Endothelial cell of hepatic sinusoid (primary cell): Measurements from ENCODE around the gene MTIF3.

Source experiments
- in situ Hi-C: cut with HindIII; loops from 2 replicates; pipeline ENCODE4 v1.10.0; 2017; ENCODE audit warnings: low sequenced_read_pairs

Gene MTIF3

DNA sequence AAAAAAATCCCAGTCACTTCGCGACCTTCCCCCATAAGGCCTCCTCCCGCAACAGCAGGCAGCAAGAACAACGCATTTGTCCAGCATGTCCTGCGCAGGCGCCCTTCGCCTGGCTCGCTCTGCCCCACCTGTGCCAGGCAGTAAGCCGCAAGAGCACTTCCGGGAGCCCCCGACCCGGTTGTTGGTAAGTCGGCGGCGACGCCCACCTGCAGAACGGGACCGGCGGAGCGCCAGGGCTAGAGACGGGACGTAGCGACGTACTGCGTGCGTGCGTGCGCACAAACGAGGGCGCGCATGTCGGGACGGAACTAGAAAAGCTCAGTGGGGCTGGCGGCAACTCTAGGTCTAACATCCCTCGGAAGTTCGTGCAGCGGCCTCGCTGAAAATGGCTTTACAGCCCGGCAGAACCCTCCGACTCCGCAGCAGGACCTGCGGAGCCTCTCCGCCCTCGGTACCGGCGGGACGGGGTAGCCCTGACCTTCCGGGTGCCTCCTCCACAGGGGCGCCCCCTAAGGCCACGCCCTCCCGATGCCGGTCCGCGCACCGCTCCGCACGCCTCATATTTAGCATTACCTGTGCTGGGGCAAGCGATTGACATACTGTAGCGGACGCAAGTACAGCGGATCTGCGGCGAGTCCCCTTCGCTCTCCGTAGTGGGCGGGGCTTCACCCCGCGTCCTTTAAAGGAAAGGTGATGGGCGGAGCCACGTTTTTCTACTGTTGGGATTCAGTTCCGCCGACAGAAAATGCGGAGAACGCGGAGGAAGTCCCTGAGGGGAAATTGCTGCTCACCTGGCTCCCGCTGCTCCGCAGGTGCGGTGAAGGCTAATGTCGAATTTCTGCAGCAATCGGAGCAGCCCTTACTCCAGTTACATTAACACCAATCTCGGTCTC is at the start of gene MTIF3:
Gene MTIF3, minus strand, starts transcription at position 629 of the 893 bp plus-strand sequence. CDS start 10,116 bp downstream, outside the sequence.
- in situ Hi-C loops: no loop called here

- in situ Hi-C loops: no loop called here
These were observed 47.3 kb upstream of the MTIF3 start for GRCh38 chr13:27497563-27498230.

DNA sequence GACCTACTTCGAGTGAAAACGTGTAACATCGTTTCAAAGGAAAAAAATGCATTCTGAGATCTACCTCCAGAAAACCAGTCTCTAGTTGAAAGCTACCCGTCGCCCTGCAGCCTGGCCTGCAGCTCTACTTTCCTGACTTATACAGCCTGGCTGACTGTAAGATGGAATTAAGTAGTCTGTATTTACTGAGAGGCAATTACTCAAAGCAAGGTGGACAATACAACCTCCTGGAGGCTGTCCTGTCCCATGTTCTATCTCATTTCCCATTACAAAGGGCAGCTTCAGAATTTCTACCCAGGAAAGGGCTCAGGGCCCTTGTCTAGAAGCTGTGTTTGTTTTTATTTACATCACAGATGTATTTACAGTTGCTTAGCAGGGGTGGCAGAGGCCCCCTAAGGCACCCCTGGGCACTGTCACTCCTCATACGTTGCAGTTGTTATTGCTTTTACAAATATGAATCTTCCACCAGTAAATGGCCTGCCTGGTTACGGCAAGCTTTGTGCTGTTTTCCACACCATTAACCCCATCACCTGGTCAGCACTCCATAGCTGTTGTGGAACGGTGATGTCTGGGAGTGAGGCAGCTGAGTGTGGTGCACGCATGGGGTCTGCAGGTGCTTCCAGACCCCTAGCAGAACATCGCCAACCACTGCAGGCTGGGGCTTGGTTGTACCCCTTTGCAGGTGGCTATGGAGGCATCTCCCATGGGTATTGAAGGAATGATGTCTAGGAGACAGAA is 46.3 kb upstream of the MTIF3 start:
- in situ Hi-C loops: no loop called here

GRCh38 chr13:27496006-27496405 is 45.6 kb upstream of the MTIF3 start:
- in situ Hi-C loops: no loop called here

DNA sequence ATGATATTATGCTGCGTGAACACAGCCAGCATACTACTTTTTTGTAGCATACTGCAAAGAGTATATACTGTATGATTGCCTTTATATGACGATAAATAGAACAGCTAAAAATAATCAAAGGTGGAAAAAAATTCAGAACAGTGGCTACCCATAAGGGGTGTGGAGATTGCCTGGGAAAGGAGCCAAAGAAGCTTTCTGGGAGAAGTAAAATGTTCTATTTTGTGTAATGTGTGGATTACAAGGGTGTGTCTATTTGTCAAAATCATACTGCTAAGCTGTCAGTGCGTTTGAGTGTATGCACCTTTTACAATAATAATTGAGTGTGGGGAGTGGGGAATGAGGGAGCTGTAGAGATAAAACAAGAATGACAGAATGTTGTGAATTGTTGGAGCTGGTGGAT is 45.2 kb upstream of the MTIF3 start:
- in situ Hi-C loops: no loop called here

DNA sequence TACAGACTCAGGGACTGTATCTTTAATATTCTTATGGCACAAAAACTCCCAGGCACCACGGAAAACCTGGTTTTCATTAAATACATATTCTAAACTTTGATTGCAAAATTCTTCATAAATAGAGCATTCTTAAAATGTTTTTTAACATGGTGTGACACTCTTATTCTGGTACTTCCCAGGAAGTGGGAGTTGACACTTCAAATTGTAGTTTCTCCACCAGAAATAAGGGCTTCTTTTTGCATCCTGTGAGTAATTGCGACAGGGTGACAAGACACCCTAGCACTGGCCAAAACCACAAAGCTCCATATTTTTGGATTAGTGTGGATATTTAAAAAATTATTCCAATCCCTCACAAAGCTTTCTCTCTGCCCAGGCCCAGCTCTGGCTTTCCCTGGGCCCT is 43.6 kb upstream of the MTIF3 start:
- in situ Hi-C loops: no loop called here

- in situ Hi-C loops: no loop called here
These were observed 39.1 kb upstream of the MTIF3 start for GRCh38 chr13:27489456-27489855.

DNA sequence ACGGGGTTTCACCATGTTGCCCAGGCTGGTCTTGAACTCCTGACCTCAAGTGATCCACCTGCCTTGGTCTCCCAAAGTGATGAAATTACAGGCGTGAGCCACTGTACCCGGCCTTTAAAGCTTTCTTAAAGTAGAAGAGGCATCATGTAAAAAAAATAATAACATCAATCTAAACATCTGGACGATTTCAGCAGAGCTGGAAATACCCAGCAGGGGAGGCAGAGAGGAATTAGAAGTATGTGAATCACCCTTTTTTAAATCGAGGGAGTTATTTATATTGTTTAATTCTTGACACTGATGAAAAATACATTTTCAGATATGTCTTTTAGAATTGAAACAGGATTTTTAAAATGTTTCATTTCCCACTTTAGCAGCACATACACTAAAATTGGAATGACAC is 37.4 kb upstream of the MTIF3 start:
- in situ Hi-C loops: no loop called here

- in situ Hi-C loops: no loop called here
These were observed 33.1 kb upstream of the MTIF3 start for GRCh38 chr13:27483421-27483820.

GRCh38 chr13:27482983-27483382 is 32.6 kb upstream of the MTIF3 start:
- in situ Hi-C loops: no loop called here

DNA sequence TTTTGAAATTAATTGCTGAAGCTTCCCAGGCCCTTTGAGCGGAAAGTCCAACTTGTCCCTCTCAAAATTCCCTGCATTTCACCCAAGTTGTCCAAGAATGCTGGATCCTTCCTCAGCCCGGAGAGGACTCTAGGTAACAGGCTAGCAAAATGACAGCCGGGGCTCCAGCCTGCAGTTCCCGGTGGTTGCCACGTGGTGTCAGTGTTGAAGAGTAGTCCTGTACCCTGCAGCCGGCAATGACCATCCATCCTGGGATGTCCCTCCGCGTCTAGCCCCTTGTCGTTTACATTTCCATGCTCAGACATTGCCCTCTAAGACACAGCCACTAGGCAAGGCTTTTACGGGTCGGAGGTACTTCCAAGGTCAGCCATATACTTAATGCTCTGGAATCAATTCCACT is 31.4 kb upstream of the MTIF3 start:
- in situ Hi-C loops: no loop called here

DNA sequence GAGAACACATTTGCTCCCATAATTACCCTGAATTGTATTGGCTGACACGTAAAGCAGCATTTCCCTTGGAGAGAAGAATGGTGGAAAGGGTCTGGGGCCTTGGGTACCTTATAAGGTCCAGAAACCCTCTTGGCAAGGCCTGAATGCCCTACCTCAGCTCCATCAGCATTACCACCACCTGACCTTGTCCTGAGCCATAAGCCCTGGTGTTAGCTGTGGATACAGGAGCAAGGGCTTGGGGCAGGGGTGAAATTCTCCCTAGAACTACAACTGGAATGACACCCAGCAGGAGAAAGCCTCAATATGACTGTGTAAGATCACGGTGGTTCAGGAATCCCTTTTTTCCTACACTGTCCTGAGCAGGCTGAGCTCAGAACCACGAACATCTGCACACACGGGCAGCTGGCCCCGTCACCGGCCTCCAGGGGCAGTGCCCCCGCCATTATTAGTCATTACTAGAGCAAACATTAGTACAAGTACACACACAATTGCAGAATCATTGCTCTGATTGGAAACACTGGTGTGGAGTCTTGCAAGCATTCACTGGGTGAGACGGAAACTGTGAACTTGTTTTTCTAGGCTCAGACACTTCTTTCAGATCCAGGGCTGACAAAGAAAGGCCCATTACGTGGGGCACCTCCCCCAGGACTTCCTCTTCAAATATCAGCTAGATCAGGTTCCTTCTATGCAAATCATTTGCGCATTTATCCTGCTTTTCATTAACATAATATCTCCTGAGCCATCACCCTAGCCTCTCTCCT is 26.8 kb upstream of the MTIF3 start:
- in situ Hi-C loops: no loop called here

GRCh38 chr13:27474751-27475268 is 24.4 kb upstream of the MTIF3 start:
- in situ Hi-C loops: no loop called here

DNA sequence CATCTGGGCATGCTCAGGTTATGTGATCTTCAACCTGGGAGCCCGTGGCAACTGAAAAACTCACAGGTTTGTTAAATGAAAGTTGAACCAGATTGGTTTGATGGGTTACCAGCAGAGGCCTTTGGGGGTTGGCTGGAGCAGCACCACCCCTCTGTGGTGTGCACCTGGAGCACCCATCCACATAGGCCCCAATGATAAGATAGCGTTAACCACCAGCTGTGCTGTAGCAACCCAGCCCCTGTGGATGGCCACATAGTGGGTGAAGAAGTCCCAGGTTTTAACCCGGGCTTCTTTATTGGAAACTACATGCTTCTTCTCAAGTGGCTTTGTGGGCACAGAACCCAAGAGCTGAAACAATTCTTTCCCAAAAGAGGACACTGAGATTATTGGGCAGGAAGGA is 22.6 kb upstream of the MTIF3 start:
- in situ Hi-C loops: no loop called here

DNA sequence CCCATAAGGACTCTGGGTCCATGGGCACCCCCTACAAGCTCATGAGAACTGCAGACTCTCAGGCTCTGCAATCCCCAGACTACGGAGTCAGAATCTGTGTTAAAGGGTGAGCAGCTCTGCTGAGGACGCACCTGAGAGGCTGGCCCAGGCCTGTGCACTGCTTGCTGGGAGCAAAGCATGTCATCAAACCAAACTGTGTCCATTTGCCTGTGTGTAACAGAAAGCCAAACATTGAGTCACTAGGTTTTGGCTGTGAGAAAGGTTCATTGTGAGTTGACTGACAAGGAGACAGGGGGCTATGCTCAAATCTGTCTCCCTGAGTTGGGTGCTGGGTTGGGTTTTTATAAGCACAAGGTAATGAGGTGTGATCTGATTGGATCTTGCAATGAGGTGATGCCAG is 22.1 kb upstream of the MTIF3 start:
- in situ Hi-C loops: no loop called here

DNA sequence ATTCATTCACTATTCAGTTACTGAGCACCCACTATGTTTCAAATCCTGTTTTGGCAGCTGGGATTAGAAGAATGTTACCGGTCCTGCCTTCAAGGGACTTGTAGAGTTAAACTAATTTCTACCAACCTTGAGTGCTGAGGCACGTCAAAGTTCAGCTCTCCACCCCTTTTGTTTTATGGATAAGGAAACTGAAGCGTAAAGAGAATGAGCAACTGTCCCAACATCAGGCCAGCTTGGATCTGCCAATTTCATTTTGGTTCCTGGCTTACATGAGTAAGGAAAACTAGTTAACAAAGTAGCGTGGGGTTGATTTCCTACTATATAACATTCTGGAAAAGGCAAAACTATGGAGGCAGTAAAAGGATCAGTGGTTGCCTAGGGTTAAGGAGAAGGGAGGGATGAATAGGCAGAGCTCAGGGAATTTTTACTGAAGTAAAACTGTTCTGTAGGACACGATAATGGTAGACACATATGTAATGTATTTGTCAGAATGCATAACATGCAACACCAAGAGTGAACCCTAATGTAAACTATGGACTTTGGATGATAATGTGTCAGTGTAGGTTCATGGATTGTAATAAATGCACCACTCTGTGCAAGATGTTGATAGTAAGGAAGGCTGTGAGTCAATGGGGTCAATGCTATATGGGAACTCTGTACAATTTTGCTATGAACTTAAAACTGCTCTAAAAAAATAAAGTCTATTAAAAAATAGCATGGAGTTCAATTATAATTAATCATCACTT is 19.9 kb upstream of the MTIF3 start:
- in situ Hi-C loops: no loop called here

- in situ Hi-C loops: no loop called here
These were observed 16.1 kb upstream of the MTIF3 start for GRCh38 chr13:27466513-27466912.

- in situ Hi-C loops: no loop called here
These were observed 15.2 kb upstream of the MTIF3 start for GRCh38 chr13:27465611-27466010.

DNA sequence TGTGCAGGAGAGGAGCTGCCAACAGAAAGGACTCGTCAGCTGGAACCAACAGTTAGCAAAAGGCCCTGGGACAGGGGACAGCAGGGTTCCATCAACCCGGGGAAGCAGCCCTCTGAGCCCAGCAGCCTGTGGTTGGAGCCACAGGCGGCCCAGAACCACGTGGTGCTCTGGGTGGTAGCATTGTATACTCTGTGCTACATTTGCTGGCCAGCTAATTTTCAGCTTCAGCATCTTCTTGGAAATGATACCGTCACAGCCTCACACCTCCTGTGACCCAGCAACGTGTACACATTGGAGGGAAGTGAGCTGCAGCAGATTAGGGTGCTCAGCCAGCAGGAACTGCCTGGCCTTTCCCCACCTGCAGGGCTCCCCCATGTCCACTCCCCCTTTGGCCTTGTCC is 13.1 kb upstream of the MTIF3 start:
- in situ Hi-C loops: no loop called here
